Colon (tissue), 2 donors: ENCODE data around the gene MDM4.
"Not testable (repeated sequence)": the region's sequence is repeated elsewhere in the genome, so short reads cannot be mapped to it uniquely, and the experiment has no call there.

Source experiments
- FAIRE-seq: peaks from 2 replicates; lab custom pipeline; 2012; peaks lifted over from hg19 to GRCh38; lab: Jason Lieb, UNC
- donor health status: control.
- donor health status: control.

Gene MDM4, protein sequence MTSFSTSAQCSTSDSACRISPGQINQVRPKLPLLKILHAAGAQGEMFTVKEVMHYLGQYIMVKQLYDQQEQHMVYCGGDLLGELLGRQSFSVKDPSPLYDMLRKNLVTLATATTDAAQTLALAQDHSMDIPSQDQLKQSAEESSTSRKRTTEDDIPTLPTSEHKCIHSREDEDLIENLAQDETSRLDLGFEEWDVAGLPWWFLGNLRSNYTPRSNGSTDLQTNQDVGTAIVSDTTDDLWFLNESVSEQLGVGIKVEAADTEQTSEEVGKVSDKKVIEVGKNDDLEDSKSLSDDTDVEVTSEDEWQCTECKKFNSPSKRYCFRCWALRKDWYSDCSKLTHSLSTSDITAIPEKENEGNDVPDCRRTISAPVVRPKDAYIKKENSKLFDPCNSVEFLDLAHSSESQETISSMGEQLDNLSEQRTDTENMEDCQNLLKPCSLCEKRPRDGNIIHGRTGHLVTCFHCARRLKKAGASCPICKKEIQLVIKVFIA

DNA sequence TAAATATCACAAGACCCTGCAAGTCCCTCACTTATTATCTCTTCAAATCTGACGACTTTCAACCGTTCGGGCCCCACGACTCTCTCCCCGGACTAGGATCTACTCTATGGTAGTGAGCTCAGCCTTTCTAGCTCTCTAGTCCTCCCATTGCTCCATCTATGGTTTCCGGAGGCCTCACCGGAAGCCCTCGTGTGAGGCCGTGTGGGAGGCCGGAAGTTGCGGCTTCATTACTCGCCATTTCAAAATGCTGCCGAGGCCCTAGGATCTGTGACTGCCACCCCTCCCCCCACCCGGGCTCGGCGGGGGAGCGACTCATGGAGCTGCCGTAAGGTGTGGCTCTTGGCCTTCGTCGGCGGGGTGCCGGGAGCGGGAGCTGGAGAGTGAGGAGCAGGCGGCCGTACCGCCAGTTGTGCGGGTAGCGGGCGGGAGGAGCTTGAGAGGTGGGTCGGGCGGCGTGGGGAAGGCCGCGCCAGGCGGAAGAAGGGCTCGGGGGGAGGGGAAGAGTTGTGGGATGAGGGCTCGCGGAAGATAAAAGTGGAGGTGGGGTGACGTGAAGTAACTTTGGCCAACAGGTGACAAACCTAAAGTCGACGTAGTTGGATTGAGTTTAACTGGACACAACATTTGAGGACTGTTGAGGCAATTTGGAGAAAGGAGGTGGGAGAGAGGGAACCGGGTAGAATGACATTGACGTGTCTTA is at the start of gene MDM4:
MDM4 (plus strand) TSS at position 227 of the 700 bp plus-strand sequence. CDS start 9,113 bp downstream, outside the sequence.
- FAIRE-seq, result no peak

GRCh38 chr1:204466416-204467405 is 49.5 kb upstream of the MDM4 start:
- FAIRE-seq, result no peak

DNA sequence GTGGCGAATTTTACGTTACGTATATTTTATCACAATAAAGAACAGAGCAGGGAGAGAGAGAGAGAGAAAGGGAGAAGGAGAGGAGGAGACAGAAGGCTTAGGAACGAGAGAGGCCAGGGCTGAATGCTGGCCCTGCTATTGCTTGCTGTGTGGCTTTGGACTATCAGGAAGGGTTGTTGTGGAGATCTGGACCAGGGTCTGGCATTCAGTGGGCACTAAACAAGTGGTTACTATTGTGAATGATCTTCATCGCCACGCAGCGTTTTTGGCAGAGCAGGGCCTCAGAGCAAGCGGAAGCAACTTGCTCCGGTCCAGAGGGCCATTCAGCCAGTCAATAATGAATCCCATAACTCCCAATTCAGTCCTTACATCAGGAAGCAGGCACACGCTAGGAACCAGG is 48.0 kb upstream of the MDM4 start:
- FAIRE-seq, result no peak

DNA sequence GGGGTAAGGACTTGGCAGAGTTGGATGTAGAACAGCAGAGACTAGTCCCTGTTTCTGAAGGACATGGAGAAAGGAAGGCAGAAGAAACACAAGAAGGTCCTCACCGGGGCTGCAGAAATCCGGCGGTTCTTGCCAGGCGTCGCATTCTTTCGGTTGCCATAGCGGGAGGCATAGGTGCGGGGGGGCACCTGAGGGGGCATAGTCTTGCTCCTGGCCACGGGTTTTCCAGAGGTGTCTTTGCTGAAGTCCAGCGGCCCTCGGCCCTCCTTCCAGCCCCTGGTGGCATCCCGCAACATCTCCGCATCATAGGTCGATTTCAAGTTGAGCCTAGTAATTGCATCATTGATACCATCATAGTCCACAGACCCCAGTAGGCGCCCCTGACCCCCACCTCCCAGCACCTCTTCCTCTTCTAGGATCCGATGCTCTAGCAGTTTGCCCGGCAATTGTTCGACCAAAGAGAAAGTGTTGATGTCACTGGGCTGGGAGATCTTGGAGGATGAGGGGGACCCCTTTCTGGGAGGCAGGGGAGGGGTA is 47.4 kb upstream of the MDM4 start:
- FAIRE-seq, result no peak

- no peak for FAIRE-seq
Measured at GRCh38 chr1:204469304-204469703, 46.9 kb upstream of the MDM4 start.

GRCh38 chr1:204471687-204472086 is 44.5 kb upstream of the MDM4 start:
- no peak for FAIRE-seq

GRCh38 chr1:204472660-204473059 is 43.5 kb upstream of the MDM4 start:
- no peak for FAIRE-seq

- FAIRE-seq, result no peak
Measured at GRCh38 chr1:204473400-204473965, 42.7 kb upstream of the MDM4 start.

DNA sequence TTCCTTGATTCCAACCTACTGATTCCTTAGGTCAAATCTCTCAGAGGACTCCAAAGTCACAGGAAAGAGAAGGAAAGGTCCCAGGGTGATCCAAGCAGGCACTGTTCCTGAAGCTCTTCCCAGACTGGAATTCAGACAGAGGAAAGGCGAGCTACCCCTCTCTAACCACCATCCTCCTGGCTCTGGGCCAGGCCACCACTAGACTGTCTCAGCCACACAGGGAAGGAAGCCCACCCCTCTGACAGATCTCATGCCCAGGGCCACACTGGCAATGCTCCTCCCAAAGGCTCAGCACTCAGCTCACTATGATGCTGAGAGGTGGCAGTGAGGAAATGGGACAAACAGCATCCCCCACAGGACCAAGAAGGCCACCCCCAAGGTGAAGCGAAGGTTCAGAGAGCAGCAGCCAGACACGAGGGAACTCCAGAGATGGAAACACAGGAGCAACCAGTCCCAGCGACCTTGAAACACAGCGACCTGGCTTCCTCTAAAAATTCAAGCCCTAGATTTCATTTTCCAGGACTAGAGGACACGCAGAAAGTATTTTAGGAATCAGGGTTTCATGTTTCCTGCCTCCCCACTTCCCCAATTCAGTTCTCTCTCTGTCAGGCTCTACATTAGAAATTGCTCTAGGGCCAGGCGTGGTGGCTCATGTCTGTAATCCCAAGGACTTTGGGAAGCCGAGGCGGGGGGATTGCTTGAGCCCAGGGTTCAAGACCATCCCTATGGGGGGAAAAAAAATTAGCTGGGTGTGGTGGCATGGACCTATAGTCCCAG is 40.4 kb upstream of the MDM4 start:
- no peak for FAIRE-seq

- FAIRE-seq, result no peak
Measured at GRCh38 chr1:204476563-204476962, 39.6 kb upstream of the MDM4 start.

- no peak for FAIRE-seq
Measured at GRCh38 chr1:204477036-204477740, 39.0 kb upstream of the MDM4 start.

- no peak for FAIRE-seq
Measured at GRCh38 chr1:204478172-204478899, 37.9 kb upstream of the MDM4 start.

- FAIRE-seq, result no peak
Measured at GRCh38 chr1:204478921-204479320, 37.3 kb upstream of the MDM4 start.

- no peak for FAIRE-seq
Measured at GRCh38 chr1:204479387-204480136, 36.6 kb upstream of the MDM4 start.

GRCh38 chr1:204480515-204480914 is 35.7 kb upstream of the MDM4 start:
- no peak for FAIRE-seq

- FAIRE-seq, result no peak
Measured at GRCh38 chr1:204483791-204484190, 32.4 kb upstream of the MDM4 start.

GRCh38 chr1:204486513-204487255 is 29.5 kb upstream of the MDM4 start:
- FAIRE-seq, result not testable (repeated sequence)

GRCh38 chr1:204487256-204487615 is 29.0 kb upstream of the MDM4 start:
- no peak for FAIRE-seq
